GM10266 (cell line): ENCODE data around the gene ANO10.
"Not testable (repeated sequence)": the region's sequence is repeated elsewhere in the genome, so short reads cannot be mapped to it uniquely, and the experiment has no call there.

Source experiments
- DNase-seq: peaks from one replicate; pipeline ENCODE4 v3.0.0; 2012; ENCODE audit errors: extremely low spot score
- CTCF ChIP-seq: IDR thresholded peaks from 2 replicates; pipeline ENCODE4 v1.5.1; 2012; ENCODE audit warnings: mild to moderate bottlenecking, low read depth; ENCODE audit not compliant: control insufficient read depth, insufficient read depth; ENCODE audit errors: missing control alignments

Gene ANO10

GRCh38 chr3:43478118-43478785 is 143.6 kb downstream of the ANO10 start:
- no peak for TF ChIP-seq CTCF
- no peak for DNase-seq

GRCh38 chr3:43477600-43477999 is 144.2 kb downstream of the ANO10 start:
- no peak for TF ChIP-seq CTCF
- no peak for DNase-seq

GRCh38 chr3:43473737-43474136 is 148.1 kb downstream of the ANO10 start:
- no peak for DNase-seq
- TF ChIP-seq CTCF = no peak

DNA sequence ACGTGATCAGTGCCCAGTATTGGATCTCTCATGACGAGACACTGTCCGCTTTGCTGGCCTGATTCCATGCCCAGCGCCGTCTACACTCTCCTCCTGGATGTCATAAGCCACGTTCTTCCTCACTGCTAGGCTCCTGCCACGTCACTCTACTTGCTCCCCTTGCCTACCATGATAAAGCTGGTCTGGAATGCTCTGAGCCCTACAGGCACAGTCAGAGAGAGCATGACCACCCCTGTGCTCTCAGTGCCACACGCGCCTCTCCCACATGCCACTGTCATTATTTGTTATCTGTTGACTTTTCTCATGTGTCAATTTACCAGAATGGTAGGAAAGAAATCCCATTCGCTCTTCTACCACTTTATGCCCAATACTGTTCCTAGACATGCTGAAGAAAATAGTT is 148.6 kb downstream of the ANO10 start:
- no peak for TF ChIP-seq CTCF
- DNase-seq = no peak

GRCh38 chr3:43468133-43468532 is 153.7 kb downstream of the ANO10 start:
- TF ChIP-seq CTCF = no peak

DNA sequence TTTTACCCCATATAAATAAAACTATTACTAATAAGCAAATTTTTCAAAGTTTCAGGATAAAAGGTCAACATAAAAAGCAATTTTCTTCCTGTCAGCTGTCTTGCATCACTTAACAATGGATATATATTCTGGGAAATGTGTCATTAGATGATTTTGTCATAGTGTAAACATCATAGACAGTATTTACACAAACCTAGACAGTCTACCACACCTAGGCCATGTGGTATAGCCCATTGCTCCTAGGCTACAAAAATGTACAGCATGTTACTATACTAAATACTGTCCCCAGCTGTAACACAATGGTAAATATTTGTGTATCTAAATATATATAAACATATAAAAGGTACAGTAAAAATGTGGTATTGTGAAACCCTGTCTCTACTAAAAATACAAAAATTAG is 156.7 kb downstream of the ANO10 start:
- no peak for DNase-seq
- TF ChIP-seq CTCF = no peak

More at GRCh38 chr3:43468133-43468532, 153.7 kb downstream of the ANO10 start:
- no peak for DNase-seq

DNA sequence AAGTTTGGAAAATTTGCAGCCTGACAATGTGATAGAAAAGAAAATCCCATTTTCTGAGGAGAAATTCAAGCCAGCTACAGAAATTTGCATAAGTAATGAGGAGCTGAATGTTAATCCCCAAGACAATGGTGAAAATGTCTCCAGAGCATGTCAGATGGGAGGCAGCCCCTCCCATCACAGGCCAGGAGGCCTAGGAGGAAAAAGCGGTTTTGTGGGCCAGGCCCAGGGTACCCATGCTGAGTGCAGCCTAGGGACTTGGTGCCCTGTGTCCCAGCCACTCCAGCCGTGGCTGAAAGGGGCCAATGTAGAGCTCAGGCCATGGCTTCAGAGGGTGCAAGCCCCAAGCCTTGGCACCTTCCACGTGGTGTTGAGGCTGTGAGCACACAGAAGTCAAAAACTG is 159.2 kb downstream of the ANO10 start:
- DNase-seq = not testable (repeated sequence)

GRCh38 chr3:43461345-43461744 is 160.5 kb downstream of the ANO10 start:
- DNase-seq = no peak
- no peak for TF ChIP-seq CTCF

- not testable (repeated sequence) for DNase-seq
Observed at GRCh38 chr3:43457038-43457437, 164.8 kb downstream of the ANO10 start.
